Measurements from ENCODE around the gene KRT34. TPM values are rescaled to one million over a fixed set of nuclear protein-coding genes. Genes with fewer than 3 reads are reported as not detected.
"Not testable (repeated sequence)": the region's sequence is repeated elsewhere in the genome, so short reads cannot be mapped to it uniquely, and the experiment has no call there.

KRT34 gene
- total RNA-seq, 1 experiment from 2014 or later: not detected

- peak; percentile 100 for DNase-seq (ENCODE audit: low read depth)
Observed at GRCh38 chr17:41404024-41404671, 22.0 kb upstream of the KRT34 start.

GRCh38 chr17:41403404-41404023, 21.4 kb upstream of the KRT34 start:
- DNase-seq (ENCODE audit: low read depth): no peak

- peak; percentile 73 for DNase-seq (ENCODE audit: low read depth)
Observed at GRCh38 chr17:41402161-41402560, 20.1 kb upstream of the KRT34 start.

- DNase-seq (ENCODE audit: low read depth): no peak
Observed at GRCh38 chr17:41396996-41397660, 15.0 kb upstream of the KRT34 start, which contains the start of gene KRT31. KRT31 (minus strand) TSS chr17:41397608; CDS start chr17:41397539, 69 bp downstream.

GRCh38 chr17:41396340-41396739, 14.2 kb upstream of the KRT34 start:
- no peak for DNase-seq (ENCODE audit: low read depth)

- no peak for DNase-seq (ENCODE audit: low read depth)
Observed at GRCh38 chr17:41395611-41396010, 13.5 kb upstream of the KRT34 start.

- not testable (repeated sequence) for DNase-seq (ENCODE audit: low read depth)
Observed at GRCh38 chr17:41395044-41395443, 12.9 kb upstream of the KRT34 start.

GRCh38 chr17:41394254-41394996, 12.3 kb upstream of the KRT34 start:
- no peak for DNase-seq (ENCODE audit: low read depth)

GRCh38 chr17:41393826-41394225, 11.7 kb upstream of the KRT34 start:
- no peak for DNase-seq (ENCODE audit: low read depth)

- peak; percentile 42 for DNase-seq (ENCODE audit: low read depth)
Observed at GRCh38 chr17:41393294-41393693, 11.2 kb upstream of the KRT34 start.

- peak; percentile 51 for DNase-seq (ENCODE audit: low read depth)
Observed at GRCh38 chr17:41392278-41392677, 10.2 kb upstream of the KRT34 start.

- no peak for DNase-seq (ENCODE audit: low read depth)
Observed at GRCh38 chr17:41391535-41391934, 9.4 kb upstream of the KRT34 start.

- DNase-seq (ENCODE audit: low read depth): peak; percentile 54
Observed at GRCh38 chr17:41390411-41390938, 8.4 kb upstream of the KRT34 start.

- no peak for DNase-seq (ENCODE audit: low read depth)
Observed at GRCh38 chr17:41387670-41388069, 5.6 kb upstream of the KRT34 start.

- no peak for DNase-seq (ENCODE audit: low read depth)
Observed at GRCh38 chr17:41386227-41386626, 4.1 kb upstream of the KRT34 start.

- DNase-seq (ENCODE audit: low read depth): no peak
Observed at GRCh38 chr17:41383690-41384089, 1.6 kb upstream of the KRT34 start.

GRCh38 chr17:41382394-41382793, 288 bp upstream of the KRT34 start:
- no peak for DNase-seq (ENCODE audit: low read depth)

GRCh38 chr17:41380091-41380490, 2.0 kb downstream of the KRT34 start:
- DNase-seq (ENCODE audit: low read depth): peak; percentile 80

- DNase-seq (ENCODE audit: low read depth): no peak
Observed at GRCh38 chr17:41377546-41377945, 4.6 kb downstream of the KRT34 start.

- DNase-seq (ENCODE audit: low read depth): no peak
Observed at GRCh38 chr17:41369713-41370112, 12.4 kb downstream of the KRT34 start, which contains the start of gene KRT33B. KRT33B (minus strand) TSS chr17:41369813; CDS start chr17:41369750, 63 bp downstream.

GRCh38 chr17:41369023-41369422, 13.1 kb downstream of the KRT34 start:
- no peak for DNase-seq (ENCODE audit: low read depth)
